Measurements from ENCODE around the gene UBE2A. TPM values are rescaled to one million over a fixed set of nuclear protein-coding genes. Genes with fewer than 3 reads are reported as not detected.

Gene UBE2A
- total and polyA plus RNA-seq, 2 of the 13 experiments (the other 11 are each of a cell fraction or from before 2014, with no cell fraction given) = 17.0 to 30.5 TPM

GRCh38 chrX:119573840-119574393 lies 446 bp upstream of the UBE2A start (continued):
- TF ChIP-seq TFAP4 (IDR thresholded peaks at IDR 0.05; ENCODE audit: borderline replicate concordance, low read depth) (no peak), ZBTB2 (CRISPR knock-in tag; IDR thresholded peaks at IDR 0.05; ENCODE audit: low read depth) (no peak), ZBTB46 (CRISPR knock-in tag; IDR thresholded peaks at IDR 0.05; ENCODE audit: borderline replicate concordance) (no peak), HOXA5 (CRISPR knock-in tag; IDR thresholded peaks at IDR 0.05) (peak; percentile 35; the same call in 1 of the 2 replicates), NFIC (IDR thresholded peaks at IDR 0.05; ENCODE audit: low read length) (no peak), ZBTB7B (CRISPR knock-in tag; IDR thresholded peaks at IDR 0.05) (no peak), ZNF766 (CRISPR knock-in tag; IDR thresholded peaks at IDR 0.05; ENCODE audit: borderline replicate concordance) (no peak), ELF3 (CRISPR knock-in tag; IDR thresholded peaks at IDR 0.05) (no peak), ZNF530 (CRISPR knock-in tag; IDR thresholded peaks at IDR 0.05; ENCODE audit: low read depth) (no peak), HOMEZ (CRISPR knock-in tag; IDR thresholded peaks at IDR 0.05; ENCODE audit: low read depth) (no peak), AKNA (CRISPR knock-in tag; IDR thresholded peaks at IDR 0.05; ENCODE audit: borderline replicate concordance) (no peak), PATZ1 (CRISPR knock-in tag; IDR thresholded peaks at IDR 0.05) (no peak), CBX1 (IDR thresholded peaks at IDR 0.05; ENCODE audit: low read depth) (no peak), ZNF547 (CRISPR knock-in tag; IDR thresholded peaks at IDR 0.05) (no peak), SOX6 (IDR thresholded peaks at IDR 0.05) (no peak), SOX6 (CRISPR knock-in tag; IDR thresholded peaks at IDR 0.05) (no peak), JUNB (CRISPR knock-in tag; IDR thresholded peaks at IDR 0.05; ENCODE audit: borderline replicate concordance) (no peak), SAP130 (CRISPR knock-in tag; IDR thresholded peaks at IDR 0.05; ENCODE audit: low read depth) (no peak)

Data from HepG2 (cell line).